Neural cell (in vitro differentiated cells): ENCODE data around the gene CSN1S1.

Source experiments
- EP300 ChIP-seq: fragments of 450-650 bp; conservative IDR thresholded peaks from 2 replicates; pipeline ENCODE4 v1.6.1; 2014; ENCODE audit warnings: antibody characterized with exemption, mild to moderate bottlenecking, moderate library complexity; ENCODE audit not compliant: poor library complexity, severe bottlenecking
- EZH2 ChIP-seq: fragments of 200-600, 300-800 bp; shearing (Covaris generic), sonication (generic); IDR thresholded peaks from 2 replicates; pipeline ENCODE4 v1.6.1; 2014; ENCODE audit warnings: antibody characterized with exemption, low read length, borderline replicate concordance, mild to moderate bottlenecking; ENCODE audit not compliant: insufficient read depth, poor library complexity, severe bottlenecking
- MXI1 ChIP-seq: fragments of 450-650 bp; conservative IDR thresholded peaks from 2 replicates; pipeline ENCODE4 v1.6.1; 2014; ENCODE audit warnings: antibody characterized with exemption, mild to moderate bottlenecking; ENCODE audit not compliant: poor library complexity, severe bottlenecking
- POLR2AphosphoS5 ChIP-seq: IDR thresholded peaks from 2 replicates; pipeline ENCODE4 v1.6.1; 2012
- RAD21 ChIP-seq: fragments of 450-650 bp; conservative IDR thresholded peaks from 2 replicates; pipeline ENCODE4 v1.6.1; 2014; ENCODE audit warnings: antibody characterized with exemption, mild to moderate bottlenecking, moderate library complexity
- TAF1 ChIP-seq: IDR thresholded peaks from 2 replicates; pipeline ENCODE4 v1.6.1; 2012; ENCODE audit warnings: low read depth
- TF ChIP-seq, protein P1 (sequence below): IDR thresholded peaks from 2 replicates; pipeline ENCODE4 v1.6.1; 2012; ENCODE audit warnings: borderline replicate concordance
- TF ChIP-seq, protein P2 (sequence below): fragments of 450-650 bp; IDR thresholded peaks from 2 replicates; pipeline ENCODE4 v1.5.1; 2014; ENCODE audit warnings: antibody characterized with exemption, mild to moderate bottlenecking, moderate library complexity; ENCODE audit not compliant: poor library complexity, severe bottlenecking

- TF ChIP-seq MXI1: no peak
- TF ChIP-seq, protein P1, sequence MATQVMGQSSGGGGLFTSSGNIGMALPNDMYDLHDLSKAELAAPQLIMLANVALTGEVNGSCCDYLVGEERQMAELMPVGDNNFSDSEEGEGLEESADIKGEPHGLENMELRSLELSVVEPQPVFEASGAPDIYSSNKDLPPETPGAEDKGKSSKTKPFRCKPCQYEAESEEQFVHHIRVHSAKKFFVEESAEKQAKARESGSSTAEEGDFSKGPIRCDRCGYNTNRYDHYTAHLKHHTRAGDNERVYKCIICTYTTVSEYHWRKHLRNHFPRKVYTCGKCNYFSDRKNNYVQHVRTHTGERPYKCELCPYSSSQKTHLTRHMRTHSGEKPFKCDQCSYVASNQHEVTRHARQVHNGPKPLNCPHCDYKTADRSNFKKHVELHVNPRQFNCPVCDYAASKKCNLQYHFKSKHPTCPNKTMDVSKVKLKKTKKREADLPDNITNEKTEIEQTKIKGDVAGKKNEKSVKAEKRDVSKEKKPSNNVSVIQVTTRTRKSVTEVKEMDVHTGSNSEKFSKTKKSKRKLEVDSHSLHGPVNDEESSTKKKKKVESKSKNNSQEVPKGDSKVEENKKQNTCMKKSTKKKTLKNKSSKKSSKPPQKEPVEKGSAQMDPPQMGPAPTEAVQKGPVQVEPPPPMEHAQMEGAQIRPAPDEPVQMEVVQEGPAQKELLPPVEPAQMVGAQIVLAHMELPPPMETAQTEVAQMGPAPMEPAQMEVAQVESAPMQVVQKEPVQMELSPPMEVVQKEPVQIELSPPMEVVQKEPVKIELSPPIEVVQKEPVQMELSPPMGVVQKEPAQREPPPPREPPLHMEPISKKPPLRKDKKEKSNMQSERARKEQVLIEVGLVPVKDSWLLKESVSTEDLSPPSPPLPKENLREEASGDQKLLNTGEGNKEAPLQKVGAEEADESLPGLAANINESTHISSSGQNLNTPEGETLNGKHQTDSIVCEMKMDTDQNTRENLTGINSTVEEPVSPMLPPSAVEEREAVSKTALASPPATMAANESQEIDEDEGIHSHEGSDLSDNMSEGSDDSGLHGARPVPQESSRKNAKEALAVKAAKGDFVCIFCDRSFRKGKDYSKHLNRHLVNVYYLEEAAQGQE: no peak
- peak; percentile 59 for TF ChIP-seq RAD21
- TF ChIP-seq, protein P2, sequence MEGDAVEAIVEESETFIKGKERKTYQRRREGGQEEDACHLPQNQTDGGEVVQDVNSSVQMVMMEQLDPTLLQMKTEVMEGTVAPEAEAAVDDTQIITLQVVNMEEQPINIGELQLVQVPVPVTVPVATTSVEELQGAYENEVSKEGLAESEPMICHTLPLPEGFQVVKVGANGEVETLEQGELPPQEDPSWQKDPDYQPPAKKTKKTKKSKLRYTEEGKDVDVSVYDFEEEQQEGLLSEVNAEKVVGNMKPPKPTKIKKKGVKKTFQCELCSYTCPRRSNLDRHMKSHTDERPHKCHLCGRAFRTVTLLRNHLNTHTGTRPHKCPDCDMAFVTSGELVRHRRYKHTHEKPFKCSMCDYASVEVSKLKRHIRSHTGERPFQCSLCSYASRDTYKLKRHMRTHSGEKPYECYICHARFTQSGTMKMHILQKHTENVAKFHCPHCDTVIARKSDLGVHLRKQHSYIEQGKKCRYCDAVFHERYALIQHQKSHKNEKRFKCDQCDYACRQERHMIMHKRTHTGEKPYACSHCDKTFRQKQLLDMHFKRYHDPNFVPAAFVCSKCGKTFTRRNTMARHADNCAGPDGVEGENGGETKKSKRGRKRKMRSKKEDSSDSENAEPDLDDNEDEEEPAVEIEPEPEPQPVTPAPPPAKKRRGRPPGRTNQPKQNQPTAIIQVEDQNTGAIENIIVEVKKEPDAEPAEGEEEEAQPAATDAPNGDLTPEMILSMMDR: peak; percentile 49
- TF ChIP-seq EP300: no peak
- TF ChIP-seq EZH2: no peak
- TF ChIP-seq TAF1: no peak
- no peak for TF ChIP-seq POLR2AphosphoS5
Observed at GRCh38 chr4:69896530-69897116, 34.2 kb upstream of the CSN1S1 start.
